ENCODE results near the gene ARF3.

The ARF3 gene

DNA sequence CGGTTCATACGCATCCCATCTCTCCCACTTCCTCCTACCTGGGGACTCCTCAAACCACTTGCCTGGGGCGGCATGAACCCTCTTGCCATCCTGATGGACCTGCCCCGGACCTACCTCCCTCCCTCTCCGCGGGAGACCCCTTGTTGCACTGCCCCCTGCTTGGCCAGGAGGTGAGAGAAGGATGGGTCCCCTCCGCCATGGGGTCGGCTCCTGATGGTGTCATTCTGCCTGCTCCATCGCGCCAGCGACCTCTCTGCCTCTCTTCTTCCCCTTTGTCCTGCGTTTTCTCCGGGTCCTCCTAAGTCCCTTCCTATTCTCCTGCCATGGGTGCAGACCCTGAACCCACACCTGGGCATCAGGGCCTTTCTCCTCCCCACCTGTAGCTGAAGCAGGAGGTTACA, 24.5 kb upstream of the ARF3 start:
- DNase-seq: no peak

DNA sequence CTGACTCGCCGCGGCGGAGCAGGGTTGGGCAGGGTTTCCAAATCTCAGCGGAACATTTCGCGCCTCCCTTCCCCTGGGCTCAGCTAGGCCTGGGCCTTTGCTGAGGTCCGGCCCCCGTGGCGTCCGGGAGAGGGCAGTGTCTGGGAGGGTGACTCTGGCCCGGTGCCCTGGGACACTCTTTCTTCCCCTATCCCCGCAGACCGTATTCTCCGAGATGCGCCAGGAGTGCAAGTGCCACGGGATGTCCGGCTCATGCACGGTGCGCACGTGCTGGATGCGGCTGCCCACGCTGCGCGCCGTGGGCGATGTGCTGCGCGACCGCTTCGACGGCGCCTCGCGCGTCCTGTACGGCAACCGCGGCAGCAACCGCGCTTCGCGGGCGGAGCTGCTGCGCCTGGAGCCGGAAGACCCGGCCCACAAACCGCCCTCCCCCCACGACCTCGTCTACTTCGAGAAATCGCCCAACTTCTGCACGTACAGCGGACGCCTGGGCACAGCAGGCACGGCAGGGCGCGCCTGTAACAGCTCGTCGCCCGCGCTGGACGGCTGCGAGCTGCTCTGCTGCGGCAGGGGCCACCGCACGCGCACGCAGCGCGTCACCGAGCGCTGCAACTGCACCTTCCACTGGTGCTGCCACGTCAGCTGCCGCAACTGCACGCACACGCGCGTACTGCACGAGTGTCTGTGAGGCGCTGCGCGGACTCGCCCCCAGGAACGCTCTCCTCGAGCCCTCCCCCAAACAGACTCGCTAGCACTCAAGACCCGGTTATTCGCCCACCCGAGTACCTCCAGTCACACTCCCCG, 23.9 kb upstream of the ARF3 start:
- DNase-seq: no peak

DNA sequence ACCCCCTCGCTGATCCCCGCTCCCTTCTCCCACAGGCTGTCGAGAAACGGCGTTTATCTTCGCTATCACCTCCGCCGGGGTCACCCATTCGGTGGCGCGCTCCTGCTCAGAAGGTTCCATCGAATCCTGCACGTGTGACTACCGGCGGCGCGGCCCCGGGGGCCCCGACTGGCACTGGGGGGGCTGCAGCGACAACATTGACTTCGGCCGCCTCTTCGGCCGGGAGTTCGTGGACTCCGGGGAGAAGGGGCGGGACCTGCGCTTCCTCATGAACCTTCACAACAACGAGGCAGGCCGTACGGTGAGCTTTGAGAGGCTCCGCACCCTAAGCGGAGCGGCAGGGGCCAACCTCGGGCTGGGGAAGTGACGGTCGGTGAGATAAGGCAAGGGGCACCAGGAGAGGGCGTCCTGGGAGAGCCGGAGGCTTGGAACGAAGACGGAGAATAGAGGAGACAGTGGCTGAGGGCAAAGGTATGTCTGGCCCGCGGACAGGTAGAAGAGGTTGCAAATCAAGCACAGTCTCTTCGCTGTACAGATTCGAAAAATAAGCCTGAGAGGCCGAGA, 23.2 kb upstream of the ARF3 start:
- DNase-seq: no peak

DNA sequence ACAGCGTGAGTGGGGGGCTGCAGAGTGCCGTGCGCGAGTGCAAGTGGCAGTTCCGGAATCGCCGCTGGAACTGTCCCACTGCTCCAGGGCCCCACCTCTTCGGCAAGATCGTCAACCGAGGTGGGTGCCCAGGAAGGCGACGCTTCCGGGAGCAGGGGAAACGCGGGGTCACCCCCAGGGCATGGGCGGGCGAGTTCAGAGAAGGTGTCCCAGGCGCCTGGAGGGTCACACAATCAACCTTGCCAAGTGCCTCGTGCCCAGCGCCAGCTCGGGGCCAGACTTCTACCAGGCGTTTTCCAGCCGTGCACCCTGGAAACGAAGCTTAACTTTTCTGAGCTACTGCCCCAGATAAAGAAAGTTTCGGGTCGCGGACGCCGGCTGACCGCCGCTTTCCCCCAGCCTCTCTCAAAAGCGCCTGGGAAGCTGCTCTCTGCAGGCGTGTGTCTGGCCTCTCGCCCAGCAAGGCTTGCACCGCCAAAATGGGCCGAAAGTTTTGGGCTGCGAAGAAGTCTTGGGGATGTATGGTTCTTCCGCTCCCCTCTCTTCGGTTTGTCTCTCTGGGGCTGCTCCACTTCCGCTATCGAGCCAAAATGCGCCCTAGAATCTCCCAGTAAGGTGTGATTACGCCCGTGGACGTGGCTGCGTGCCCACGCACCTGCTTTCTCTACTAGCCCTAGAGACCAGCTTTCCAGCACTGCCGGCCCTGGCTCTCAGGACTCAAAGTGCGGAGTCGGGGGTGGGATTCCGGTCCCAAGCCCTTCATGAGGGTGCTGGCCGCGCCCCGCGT, 22.5 kb upstream of the ARF3 start:
- no peak for DNase-seq

DNA sequence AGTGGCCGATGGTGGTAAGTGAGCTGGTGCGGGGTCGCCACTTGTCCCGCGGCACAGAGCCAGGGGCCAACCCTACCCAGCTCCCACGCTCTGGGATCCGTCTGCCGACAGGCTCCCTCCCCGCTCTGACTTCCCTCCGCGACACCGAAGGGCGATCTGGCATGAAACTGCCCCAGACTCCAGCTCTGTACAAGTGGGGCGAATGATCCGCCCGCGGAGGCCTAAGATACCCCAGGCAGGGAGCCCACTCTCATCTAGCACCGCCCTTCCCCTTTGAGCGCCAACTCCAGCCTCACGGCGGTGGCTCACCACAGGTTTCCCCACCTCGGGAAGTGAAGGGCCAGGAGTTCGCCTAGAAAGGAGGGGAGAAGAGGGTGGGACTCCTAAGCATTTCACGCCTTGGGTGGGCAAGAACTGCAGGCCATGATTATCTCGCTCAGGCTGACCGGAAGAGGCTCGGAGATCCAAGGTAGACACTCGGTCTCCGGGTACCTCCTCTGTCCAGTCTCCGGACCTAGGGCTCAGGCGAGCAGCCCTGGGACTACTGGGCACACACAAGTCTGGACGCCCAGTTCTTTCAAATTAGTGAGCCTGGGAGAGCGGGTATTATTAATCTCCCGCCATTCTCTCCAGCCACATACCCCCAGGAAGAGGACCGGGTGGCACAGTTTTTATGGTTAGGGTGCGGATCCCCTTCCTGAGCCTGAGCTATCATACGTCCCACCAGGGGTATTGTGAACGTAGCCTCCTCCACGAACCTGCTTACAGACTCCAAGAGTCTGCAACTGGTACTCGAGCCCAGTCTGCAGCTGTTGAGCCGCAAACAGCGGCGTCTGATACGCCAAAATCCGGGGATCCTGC, 21.7 kb upstream of the ARF3 start:
- DNase-seq: no peak

DNA sequence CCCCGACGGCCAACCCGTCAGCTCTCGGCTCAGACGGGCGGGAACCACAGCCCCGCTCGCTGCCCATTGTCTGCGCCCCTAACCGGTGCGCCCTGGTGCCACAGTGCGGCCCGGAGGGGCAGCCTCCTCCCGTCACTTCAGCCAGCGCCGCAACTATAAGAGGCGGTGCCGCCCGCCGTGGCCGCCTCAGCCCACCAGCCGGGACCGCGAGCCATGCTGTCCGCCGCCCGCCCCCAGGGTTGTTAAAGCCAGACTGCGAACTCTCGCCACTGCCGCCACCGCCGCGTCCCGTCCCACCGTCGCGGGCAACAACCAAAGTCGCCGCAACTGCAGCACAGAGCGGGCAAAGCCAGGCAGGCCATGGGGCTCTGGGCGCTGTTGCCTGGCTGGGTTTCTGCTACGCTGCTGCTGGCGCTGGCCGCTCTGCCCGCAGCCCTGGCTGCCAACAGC, 21.0 kb upstream of the ARF3 start, which contains the start of gene WNT1:
Gene WNT1, plus strand, starts transcription at position 32 of the 450 bp plus-strand sequence. Its CDS starts 329 bp downstream, at position 361.
- DNase-seq: no peak

DNA sequence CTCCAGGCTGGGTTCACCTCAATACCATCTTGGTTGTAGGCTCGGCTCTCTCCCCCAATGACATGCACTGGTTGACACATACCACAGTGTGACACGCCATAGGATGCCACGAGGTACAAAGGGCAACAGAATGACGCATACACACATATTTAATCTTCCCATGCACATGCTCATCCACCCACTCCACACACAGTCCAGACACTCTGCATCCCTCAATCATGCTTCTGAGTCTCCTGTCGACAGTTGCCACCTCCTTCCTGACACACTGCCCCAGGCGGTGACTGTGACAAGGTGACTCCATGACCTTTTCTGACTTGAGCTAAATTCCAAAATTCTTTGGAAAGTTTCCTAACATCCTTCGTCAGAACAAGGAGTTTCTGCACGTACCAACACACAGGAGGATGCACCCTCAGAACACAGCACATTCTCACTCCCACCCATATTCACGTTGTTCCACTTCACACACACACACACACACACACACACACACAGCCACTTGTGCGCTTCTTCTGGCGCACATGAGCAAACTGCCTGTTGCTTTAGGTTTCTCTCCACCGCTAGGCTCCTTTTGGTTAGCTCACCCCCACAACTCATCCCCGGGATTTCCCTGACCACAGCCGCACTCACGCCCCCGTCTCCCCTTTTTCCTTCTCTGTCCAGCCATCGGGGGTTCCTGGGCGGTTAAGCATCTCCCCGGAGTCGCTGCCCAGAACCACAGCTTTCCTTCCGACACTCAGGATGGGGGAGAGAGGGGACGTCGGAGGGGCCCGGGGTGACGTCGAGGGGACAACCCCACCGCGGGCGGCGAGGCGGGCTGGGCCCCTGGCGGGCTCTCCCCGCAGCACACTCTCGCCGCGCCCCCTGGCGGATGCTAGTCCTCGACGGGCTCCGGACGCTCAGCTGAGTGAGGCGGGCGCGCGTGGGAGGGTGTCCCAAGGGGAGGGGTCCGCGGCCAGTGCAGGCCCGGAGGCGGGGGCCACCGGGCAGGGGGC, 20.3 kb upstream of the ARF3 start:
- peak in 1 of 14 donors; percentile 26 for DNase-seq

DNA sequence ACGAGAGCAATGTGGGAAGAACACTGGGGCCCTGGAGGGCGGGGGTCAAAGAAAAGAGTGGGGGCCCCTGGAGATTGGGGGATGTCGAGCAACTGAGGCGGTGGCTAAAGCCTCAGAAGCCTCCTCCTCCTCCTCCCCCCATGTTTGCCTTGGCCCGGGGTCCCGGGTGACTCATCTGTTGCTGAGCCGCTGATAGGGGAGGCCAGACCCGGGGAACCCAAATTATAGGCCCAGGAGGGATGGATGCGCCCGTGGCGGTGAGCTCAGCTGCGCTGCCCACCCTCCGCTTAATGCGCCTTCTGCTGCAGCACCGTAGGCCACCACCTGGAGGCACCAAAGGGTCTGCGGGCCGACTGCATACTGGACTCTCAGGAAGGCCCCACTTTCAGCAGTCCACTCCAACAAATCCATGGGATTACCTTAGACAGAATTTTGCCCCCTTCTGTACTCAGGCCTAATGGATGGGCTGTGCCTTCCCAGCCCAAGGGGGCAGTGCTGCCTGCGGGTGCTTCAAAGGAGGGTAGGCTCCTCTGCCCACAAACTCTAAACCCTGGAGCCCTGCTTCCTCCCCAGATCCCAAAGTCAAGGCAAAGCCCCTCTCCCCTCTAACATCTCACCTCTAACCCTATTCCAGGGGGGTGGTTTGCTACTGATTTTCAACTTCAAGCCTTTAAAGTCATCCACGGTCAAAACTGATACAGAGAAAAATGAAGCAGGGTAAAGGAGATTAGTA, 16.8 kb upstream of the ARF3 start:
- peak in 2 of 14 donors; percentile 8 to 12 for DNase-seq

DNA sequence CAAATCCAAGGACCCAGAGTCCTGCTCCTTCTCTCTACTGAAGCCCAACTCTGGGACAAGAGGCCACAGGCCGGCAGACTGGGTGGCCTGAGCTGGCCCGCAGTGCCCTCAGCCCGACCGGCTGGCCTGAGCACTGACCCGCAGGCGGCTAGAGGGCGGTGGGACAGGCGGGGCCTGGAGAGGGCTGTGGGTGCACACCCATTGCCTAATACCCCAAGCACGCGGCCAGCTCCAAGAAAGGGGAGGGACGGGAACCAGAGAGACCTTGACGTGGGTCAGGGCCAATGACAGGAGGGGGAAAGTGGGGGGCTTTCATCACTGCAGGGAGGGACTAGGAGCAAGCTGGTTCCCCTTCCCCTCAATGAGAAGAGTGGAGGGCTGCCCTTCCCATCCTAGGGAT, 16.2 kb upstream of the ARF3 start:
- DNase-seq: no peak

DNA sequence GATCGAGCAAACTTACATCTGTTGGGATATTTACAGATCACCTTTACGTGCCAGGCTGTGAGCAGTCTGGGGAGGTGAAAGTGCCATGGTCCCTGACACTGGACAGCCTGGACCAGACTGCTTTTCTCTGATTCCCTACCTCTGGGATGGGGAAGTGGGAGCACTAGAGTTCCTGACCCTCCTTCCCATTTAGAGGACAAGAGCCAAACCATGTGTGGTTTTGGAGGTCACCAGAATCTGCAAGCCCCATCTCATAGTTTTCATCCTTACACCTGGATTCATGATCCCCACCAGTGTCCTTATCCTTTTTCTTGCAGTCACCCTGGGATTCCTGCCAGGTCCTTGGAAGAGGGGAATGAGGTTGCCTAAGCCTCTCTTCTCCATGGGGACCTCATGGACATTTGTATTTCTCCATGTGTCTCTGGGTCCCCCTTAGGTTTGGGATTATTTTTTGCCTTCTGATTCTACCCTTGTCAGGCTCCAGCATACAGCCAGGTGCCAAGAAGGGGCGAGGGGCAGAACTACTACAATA, 15.7 kb upstream of the ARF3 start:
- DNase-seq: no peak

DNA sequence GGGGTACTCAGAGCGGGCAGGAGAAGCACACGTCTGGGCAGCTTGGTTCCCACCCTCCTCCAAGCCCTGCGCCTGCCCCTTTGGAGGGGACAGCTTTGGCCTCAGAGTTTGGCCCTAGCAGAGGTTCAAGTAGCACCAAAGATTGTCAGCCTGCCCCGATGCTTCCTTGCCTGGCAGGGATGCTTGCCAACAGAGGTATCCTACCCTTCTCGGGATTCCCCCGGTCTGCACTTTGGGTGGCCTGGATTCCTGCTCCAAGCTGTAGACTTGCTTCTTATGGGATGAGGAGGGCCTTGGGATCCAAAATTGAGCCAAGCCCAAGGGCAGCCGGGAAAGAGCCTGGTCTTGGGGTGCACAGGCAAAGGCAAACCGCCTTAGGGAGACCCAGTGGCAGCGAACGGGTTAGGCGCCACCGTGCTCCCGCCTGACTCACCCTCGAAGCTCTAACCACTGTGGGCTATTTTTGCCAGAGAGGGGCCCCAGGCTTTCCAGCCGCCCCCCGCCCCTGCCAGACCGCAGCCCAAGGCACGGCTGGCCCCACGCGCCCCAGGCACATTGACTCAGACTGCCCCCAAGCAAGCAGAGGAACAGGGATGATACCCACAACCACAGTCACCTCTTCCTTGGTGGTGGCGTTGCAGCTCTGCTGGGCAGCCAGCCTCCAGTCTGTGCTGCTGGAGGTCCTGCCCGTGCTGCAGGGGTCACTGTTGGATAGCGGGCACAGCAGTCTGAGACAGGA, 15.1 kb upstream of the ARF3 start:
- DNase-seq: no peak

DNA sequence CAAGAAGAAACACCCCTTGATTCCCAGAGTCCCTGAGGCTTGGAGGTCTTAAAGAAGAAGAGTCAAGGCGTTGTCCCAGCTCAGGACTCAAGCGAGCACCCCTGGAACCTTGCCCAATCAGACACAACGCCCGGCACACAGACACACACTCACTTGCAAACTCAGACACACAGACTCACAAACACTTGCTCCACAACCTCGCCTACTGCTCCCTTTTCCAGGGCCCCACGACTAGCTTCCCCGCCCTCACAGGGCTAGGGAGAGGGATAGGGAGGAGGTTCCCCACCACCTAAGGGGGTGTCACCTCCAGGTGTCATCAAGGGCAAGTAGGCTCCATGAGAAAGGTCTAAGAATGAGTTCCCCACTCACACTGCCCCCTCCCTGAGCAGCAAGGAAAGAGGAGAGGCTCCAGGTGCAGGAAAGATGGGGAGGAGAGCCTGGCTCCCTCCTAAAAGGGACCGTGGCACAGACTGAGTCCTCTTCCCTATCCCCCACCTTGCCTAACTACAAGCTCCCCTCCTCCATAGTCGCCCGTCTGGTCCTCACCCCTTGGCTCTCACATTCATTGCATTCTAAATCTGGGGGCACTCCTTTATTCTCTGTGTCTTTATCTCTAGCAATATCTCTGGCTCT, 13.5 kb upstream of the ARF3 start:
- DNase-seq: no peak

DNA sequence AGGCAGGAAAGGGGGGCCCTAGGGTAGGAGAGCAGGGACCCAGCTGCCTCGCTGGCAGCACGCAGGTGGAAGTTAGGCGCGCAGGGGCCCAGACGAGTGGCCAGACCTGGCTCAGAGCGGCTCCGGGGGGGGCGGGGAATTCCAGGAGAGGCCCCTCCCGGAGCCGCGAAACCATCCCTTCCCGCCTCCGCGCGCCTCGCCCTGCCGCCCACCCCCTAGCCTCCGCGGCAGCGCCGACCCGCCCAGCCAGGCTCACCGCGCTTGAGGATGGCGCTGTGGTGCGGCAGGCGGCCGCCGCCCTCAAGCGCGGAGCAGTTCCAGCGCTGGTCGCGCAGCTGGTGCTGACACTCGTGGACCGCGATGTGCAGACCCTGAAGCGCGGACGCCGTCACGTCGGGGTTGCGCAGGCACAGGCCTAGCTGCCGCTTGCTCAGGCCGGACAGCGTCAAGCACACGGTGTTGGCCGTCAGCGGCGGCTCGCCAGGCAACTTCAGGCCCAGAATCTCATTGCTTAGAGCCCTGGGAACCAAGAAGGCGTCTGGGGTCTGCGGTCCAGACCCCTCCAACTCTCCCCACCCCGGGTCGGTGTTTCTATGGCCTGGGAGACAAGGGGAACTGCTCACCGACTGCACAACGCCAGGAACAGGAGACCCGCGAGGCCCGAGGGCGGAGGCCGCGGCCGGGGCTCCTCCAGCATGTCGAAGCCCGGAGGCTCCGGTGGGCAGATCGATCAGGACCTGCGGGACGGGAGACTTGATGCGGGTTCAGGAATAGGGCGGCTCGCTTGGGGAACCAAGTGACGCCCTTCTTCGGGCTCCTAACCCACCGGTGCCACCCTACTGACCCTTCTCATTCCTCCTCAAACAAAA, 12.8 kb upstream of the ARF3 start:
- no peak for DNase-seq

DNA sequence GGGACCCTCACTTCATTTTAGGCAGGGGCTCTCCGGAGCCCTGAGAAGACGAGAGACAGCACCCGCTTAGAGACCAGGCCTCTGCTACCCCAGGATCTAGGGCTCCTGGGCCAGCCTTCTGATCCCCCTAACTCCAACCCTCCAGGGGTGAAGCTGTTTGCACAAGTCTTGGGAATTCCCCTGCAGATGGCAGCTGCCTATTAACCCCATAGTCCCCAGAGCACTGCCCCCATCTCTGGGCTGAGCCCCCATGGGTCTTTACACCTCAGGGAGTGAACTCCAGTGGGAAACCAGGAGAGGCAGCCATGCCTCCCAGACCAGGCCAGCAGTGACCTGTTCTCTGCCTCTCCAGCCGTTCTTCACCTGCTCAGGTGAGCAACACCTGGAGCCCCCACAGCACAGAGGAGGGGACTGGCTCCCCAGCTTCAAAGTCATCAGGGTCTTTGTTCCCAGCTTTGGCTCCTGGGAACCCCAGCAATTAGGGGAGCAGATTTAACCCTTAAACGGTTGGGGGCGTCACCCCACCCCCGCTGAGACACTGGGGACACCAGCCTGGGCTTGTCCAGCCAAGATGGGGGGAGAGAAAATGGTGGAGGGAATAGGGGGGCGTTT, 12.0 kb upstream of the ARF3 start:
- no peak for DNase-seq

DNA sequence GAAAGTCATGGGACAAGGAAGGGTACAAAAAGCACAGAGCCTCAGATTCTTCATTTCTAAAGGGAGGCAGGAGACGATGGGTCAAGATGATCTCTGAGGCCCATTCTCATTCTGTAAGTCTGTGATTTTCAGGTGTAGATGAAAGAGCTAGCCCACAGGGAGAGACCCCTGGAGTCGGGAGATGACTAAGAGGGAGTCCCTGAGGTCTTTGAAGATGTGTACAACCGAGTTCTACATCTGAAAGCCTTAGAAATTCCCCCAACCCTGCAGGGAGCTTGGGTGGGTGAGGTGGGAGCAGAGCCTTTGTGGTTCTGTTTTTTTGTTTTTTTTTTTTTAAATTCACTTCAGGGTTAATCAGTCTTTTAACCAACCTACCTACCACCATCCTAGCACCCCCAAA, 11.2 kb upstream of the ARF3 start:
- DNase-seq: no peak

DNA sequence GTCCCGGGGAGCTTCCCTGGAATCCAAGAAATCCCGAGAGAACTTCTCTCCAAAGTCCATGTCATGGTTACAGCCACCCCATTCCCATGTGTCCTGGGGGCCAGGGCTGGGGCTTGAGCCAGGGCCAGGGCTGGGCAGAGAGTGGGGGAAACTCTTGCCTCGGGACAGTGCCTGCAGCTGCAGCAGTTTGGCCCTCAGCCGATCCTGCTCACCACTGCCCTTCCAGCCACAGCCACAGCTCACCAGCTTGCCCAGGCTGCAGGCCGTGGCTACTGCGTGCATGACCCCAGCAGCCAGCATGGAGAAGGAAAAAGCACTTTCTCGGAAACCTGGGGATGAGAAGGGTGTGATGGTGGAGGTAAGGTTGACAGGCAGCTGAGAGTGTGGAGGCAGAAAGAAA, 10.7 kb upstream of the ARF3 start:
- no peak for DNase-seq

DNA sequence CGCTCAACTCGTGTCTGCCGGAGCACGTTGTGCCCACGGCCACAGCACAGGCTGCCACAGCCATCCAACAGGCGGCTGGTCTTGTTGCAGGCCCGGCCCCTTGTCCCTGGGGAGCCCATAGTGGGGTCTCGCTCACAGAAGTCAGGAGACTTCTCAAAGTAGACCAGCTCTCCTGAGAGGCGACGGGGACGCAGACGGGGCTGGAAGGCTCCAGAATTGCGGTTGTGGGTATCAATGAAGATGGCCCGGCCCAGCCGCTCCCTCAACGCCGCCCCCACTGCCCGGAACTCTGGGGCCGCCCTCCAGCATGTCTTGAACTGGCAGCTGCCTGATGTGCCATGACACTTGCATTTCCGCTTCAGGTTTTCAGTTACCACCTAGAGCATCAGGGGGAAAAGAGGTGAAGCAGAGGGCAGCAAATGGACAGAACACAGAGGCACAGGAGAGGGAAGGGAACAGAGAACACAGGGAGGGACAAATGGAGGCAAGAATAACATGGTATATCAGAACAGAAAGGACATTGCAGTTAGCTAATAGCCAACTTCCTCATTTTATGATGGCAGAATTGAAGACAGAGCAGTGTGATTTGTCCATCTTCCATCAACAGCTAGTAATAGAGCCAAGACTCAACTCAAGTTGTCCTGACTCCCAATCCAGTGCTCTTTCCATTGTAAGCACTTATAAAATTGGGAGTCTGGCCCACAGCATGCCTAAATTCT, 9.0 kb upstream of the ARF3 start:
- no peak for DNase-seq

Measured in C1 segment of cervical spinal cord (tissue), 14 donors.